ENCODE measurements around the gene PRMT7. TPM values are rescaled to one million over a fixed set of nuclear protein-coding genes. Genes with fewer than 3 reads are reported as not detected.

Gene PRMT7
- total RNA-seq, 2 experiments from 2014 or later, result 62.7 to 70.7 TPM

- no peaks in the 10 kb centered on the region for H3K9me3 Mint-ChIP-seq (ENCODE audit: low read depth)
- H3K4me1 Mint-ChIP-seq, result peaks cover 16% of the 10 kb centered on the region
- H3K27me3 Mint-ChIP-seq, result peaks cover 5% of the 10 kb centered on the region
- no peaks in the 10 kb centered on the region for H3K36me3 Mint-ChIP-seq (ENCODE audit: low read depth)
- ChIA-PET CTCF (interaction anchor here (0.6 to 3.7 kb wide), 11 partner anchors 8 to 147 kb away, joined by 3 to 18 read pairs (median 4); no protein-coding TSS in a partner anchor), POLR2A (interaction anchor here (0.5 to 0.6 kb wide), 2 partner anchors 106 to 827 kb away, joined by 4 to 5 read pairs; no protein-coding TSS in a partner anchor)
- H3K27ac Mint-ChIP-seq, result no peak overlapping the region
- ATAC-seq, result no peak
- DNase-seq, result no peak
- intact Hi-C loops (cut with DNase I, micrococcal nuclease), result no loop called here
- H3K4me3 Mint-ChIP-seq, result no peak overlapping the region
Observed at GRCh38 chr16:68363658-68364521, 53.1 kb downstream of the PRMT7 start.

GRCh38 chr16:68364561-68364998 is 53.8 kb downstream of the PRMT7 start:
- peaks cover 5% of the 10 kb centered on the region for H3K27me3 Mint-ChIP-seq
- no peak overlapping the region for H3K27ac Mint-ChIP-seq
- DNase-seq (no peak), ATAC-seq (no peak)
- H3K36me3 Mint-ChIP-seq (ENCODE audit: low read depth), result no peaks in the 10 kb centered on the region
- no peak overlapping the region for H3K4me3 Mint-ChIP-seq
- ChIA-PET POLR2A (interaction anchor here (0.6 kb wide), 1 partner anchor 106 kb away, joined by 4 read pairs; no protein-coding TSS in a partner anchor), CTCF (interaction anchor here (0.8 to 3.7 kb wide), 8 partner anchors 7 to 146 kb away, joined by 3 to 18 read pairs (median 4); no protein-coding TSS in a partner anchor)
- peaks cover 23% of the 10 kb centered on the region for H3K4me1 Mint-ChIP-seq
- intact Hi-C loops (cut with DNase I, micrococcal nuclease), result no loop called here
- no peaks in the 10 kb centered on the region for H3K9me3 Mint-ChIP-seq (ENCODE audit: low read depth)

GRCh38 chr16:68365167-68365817 is 54.5 kb downstream of the PRMT7 start:
- Mint-ChIP-seq H3K4me1 (peaks cover 30% of the 10 kb centered on the region), H3K27me3 (peaks cover 5% of the 10 kb centered on the region), H3K4me3 (no peak overlapping the region), H3K36me3 (ENCODE audit: low read depth) (no peaks in the 10 kb centered on the region), H3K9me3 (ENCODE audit: low read depth) (no peaks in the 10 kb centered on the region), H3K27ac (no peak overlapping the region)
- DNase-seq, result no peak
- ATAC-seq, result no peak
- POLR2A ChIA-PET, result interaction anchor here (0.6 kb wide), 1 partner anchor 218 kb away, joined by 4 read pairs; no protein-coding TSS in a partner anchor
- CTCF ChIA-PET, result interaction anchor here (0.6 to 3.7 kb wide), 5 partner anchors 11 to 547 kb away, joined by 3 to 18 read pairs (median 3); no protein-coding TSS in a partner anchor
- intact Hi-C loops (cut with DNase I, micrococcal nuclease), result no loop called here

GRCh38 chr16:68366062-68366461 is 55.2 kb downstream of the PRMT7 start:
- Mint-ChIP-seq H3K27me3 (peaks cover 5% of the 10 kb centered on the region), H3K4me3 (no peak overlapping the region), H3K27ac (no peak overlapping the region), H3K36me3 (ENCODE audit: low read depth) (no peaks in the 10 kb centered on the region), H3K9me3 (ENCODE audit: low read depth) (no peaks in the 10 kb centered on the region), H3K4me1 (peaks cover 37% of the 10 kb centered on the region)
- no peak for ATAC-seq
- DNase-seq, result no peak
- intact Hi-C loops (cut with DNase I, micrococcal nuclease), result no loop called here
- POLR2A ChIA-PET, result interaction anchor here (0.6 kb wide), 1 partner anchor 218 kb away, joined by 4 read pairs; no protein-coding TSS in a partner anchor
- CTCF ChIA-PET, result interaction anchor here (0.6 to 3.7 kb wide), 5 partner anchors 9 to 548 kb away, joined by 3 to 18 read pairs (median 4); no protein-coding TSS in a partner anchor

GRCh38 chr16:68367030-68367429 is 56.2 kb downstream of the PRMT7 start:
- CTCF ChIA-PET, result interaction anchor here (0.8 to 3.7 kb wide), 5 partner anchors 10 to 144 kb away, joined by 3 to 18 read pairs (median 4); no protein-coding TSS in a partner anchor

GRCh38 chr16:68367440-68367839 is 56.6 kb downstream of the PRMT7 start:
- DNase-seq, result no peak
- Mint-ChIP-seq H3K9me3 (ENCODE audit: low read depth) (no peaks in the 10 kb centered on the region), H3K27ac (no peak overlapping the region), H3K27me3 (peaks cover 5% of the 10 kb centered on the region), H3K4me1 (peaks cover 37% of the 10 kb centered on the region), H3K36me3 (ENCODE audit: low read depth) (no peaks in the 10 kb centered on the region), H3K4me3 (no peak overlapping the region)
- intact Hi-C loops (cut with DNase I, micrococcal nuclease), result loop anchor here in 1 of 2 experiments (1.0 kb wide), 1 partner anchor 143 kb away; no protein-coding TSS in a partner anchor
- CTCF ChIA-PET, result interaction anchor here (1.2 kb wide), 1 partner anchor 17 kb away, joined by 4 read pairs; no protein-coding TSS in a partner anchor
- POLR2A ChIA-PET, result no interaction called here
- no peak for ATAC-seq

More at GRCh38 chr16:68367030-68367429, 56.2 kb downstream of the PRMT7 start:
- Mint-ChIP-seq H3K9me3 (ENCODE audit: low read depth) (no peaks in the 10 kb centered on the region), H3K27me3 (peaks cover 5% of the 10 kb centered on the region), H3K27ac (no peak overlapping the region), H3K4me3 (no peak overlapping the region), H3K36me3 (ENCODE audit: low read depth) (no peaks in the 10 kb centered on the region), H3K4me1 (peaks cover 37% of the 10 kb centered on the region)
- peak; percentile 75 for DNase-seq
- peak; percentile 59 for ATAC-seq
- intact Hi-C loops (cut with DNase I, micrococcal nuclease), result loop anchor here in 1 of 2 experiments (1.0 kb wide), 1 partner anchor 143 kb away; no protein-coding TSS in a partner anchor
- POLR2A ChIA-PET, result no interaction called here

GRCh38 chr16:68367891-68368290 is 57.1 kb downstream of the PRMT7 start:
- ATAC-seq (no peak), DNase-seq (no peak)
- Mint-ChIP-seq H3K27me3 (peaks cover 5% of the 10 kb centered on the region), H3K4me3 (no peak overlapping the region), H3K27ac (no peak overlapping the region), H3K36me3 (ENCODE audit: low read depth) (no peaks in the 10 kb centered on the region), H3K9me3 (ENCODE audit: low read depth) (no peaks in the 10 kb centered on the region), H3K4me1 (peaks cover 37% of the 10 kb centered on the region)
- POLR2A ChIA-PET, result no interaction called here
- intact Hi-C loops (cut with DNase I, micrococcal nuclease), result loop anchor here (1.0 to 2.0 kb wide), 2 partner anchors 142 to 143 kb away; no protein-coding TSS in a partner anchor
- CTCF ChIA-PET, result interaction anchor here (0.6 to 1.5 kb wide), 4 partner anchors 17 to 1287 kb away, joined by 3 to 4 read pairs (median 4); no protein-coding TSS in a partner anchor

GRCh38 chr16:68368301-68368888 is 57.6 kb downstream of the PRMT7 start:
- Mint-ChIP-seq H3K27ac (no peak overlapping the region), H3K27me3 (peaks cover 5% of the 10 kb centered on the region), H3K9me3 (ENCODE audit: low read depth) (no peaks in the 10 kb centered on the region), H3K36me3 (ENCODE audit: low read depth) (no peaks in the 10 kb centered on the region), H3K4me1 (peaks cover 37% of the 10 kb centered on the region), H3K4me3 (no peak overlapping the region)
- DNase-seq (peak; percentile 40), ATAC-seq (no peak)
- ChIA-PET CTCF (interaction anchor here (0.6 to 1.8 kb wide), 8 partner anchors 16 to 1287 kb away, joined by 3 to 6 read pairs (median 4); no protein-coding TSS in a partner anchor), POLR2A (no interaction called here)
- intact Hi-C loops (cut with DNase I, micrococcal nuclease), result loop anchor here in 1 of 2 experiments (2.0 kb wide), 1 partner anchor 142 kb away; no protein-coding TSS in a partner anchor

GRCh38 chr16:68369168-68369567 is 58.3 kb downstream of the PRMT7 start:
- Mint-ChIP-seq H3K27ac (no peak overlapping the region), H3K9me3 (ENCODE audit: low read depth) (no peaks in the 10 kb centered on the region), H3K27me3 (peaks cover 5% of the 10 kb centered on the region), H3K4me1 (peaks cover 37% of the 10 kb centered on the region), H3K4me3 (no peak overlapping the region), H3K36me3 (ENCODE audit: low read depth) (no peaks in the 10 kb centered on the region)
- DNase-seq (no peak), ATAC-seq (peak; percentile 13)
- ChIA-PET POLR2A (no interaction called here), CTCF (interaction anchor here (0.6 to 1.8 kb wide), 10 partner anchors 25 to 152 kb away, joined by 3 to 6 read pairs (median 3); no protein-coding TSS in a partner anchor)
- intact Hi-C loops (cut with DNase I, micrococcal nuclease), result loop anchor here in 1 of 2 experiments (2.0 kb wide), 1 partner anchor 142 kb away; no protein-coding TSS in a partner anchor

GRCh38 chr16:68369697-68370580 is 59.1 kb downstream of the PRMT7 start:
- Mint-ChIP-seq H3K36me3 (ENCODE audit: low read depth) (no peaks in the 10 kb centered on the region), H3K27me3 (peaks cover 5% of the 10 kb centered on the region), H3K4me3 (no peak overlapping the region), H3K9me3 (ENCODE audit: low read depth) (no peaks in the 10 kb centered on the region), H3K4me1 (peaks cover 37% of the 10 kb centered on the region), H3K27ac (no peak overlapping the region)
- peak; percentile 64 for DNase-seq
- ChIA-PET CTCF (interaction anchor here (0.7 to 1.8 kb wide), 12 partner anchors 21 to 151 kb away, joined by 3 to 6 read pairs (median 3); partner anchors contain the start of gene SLC7A6), POLR2A (interaction anchor here (1.2 kb wide), 1 partner anchor 12 kb away, joined by 4 read pairs; no protein-coding TSS in a partner anchor)
- ATAC-seq, result peak; percentile 42
- intact Hi-C loops (cut with DNase I, micrococcal nuclease), result loop anchor here in 1 of 2 experiments (2.0 kb wide), 1 partner anchor 141 kb away; no protein-coding TSS in a partner anchor

Measured in activated CD4-positive, alpha-beta T cell treated with anti-CD3 and anti-CD28 coated beads for 36 hours (primary cell).